IMR-90 (cell line): ENCODE measurements around the gene PSENEN.

Experiments
- CTCF ChIP-seq: conservative IDR thresholded peaks from 2 replicates; pipeline ENCODE4 v1.5.1; 2012; ENCODE audit warnings: mild to moderate bottlenecking, low read depth, low read length, improper control_type of control experiment
- RAD21 ChIP-seq: IDR thresholded peaks from 2 replicates; pipeline ENCODE4 v1.6.1; 2012; ENCODE audit warnings: low read length, improper control_type of control experiment
- SMC3 ChIP-seq: fragments of 150-350 bp; IDR thresholded peaks from 2 replicates; pipeline ENCODE4 v1.6.1; 2016; ENCODE audit warnings: low read depth, mild to moderate bottlenecking, antibody characterized with exemption, low read length, moderate library complexity

- no peak for TF ChIP-seq CTCF
- no peak for TF ChIP-seq SMC3
- no peak for TF ChIP-seq RAD21
Observed at GRCh38 chr19:35792312-35792711, 46.9 kb downstream of the PSENEN start.
